ENCODE measurements around the gene MBD5.

GRCh38 chr2:148063633-148064032 is 42.7 kb downstream of the MBD5 start:
- TF ChIP-seq BHLHE40 (IDR thresholded peaks at IDR 0.05; ENCODE audit: borderline replicate concordance) (no peak), CTBP1 (IDR thresholded peaks at IDR 0.05; ENCODE audit: borderline replicate concordance) (no peak), HDGF (IDR thresholded peaks at IDR 0.05; ENCODE audit: borderline replicate concordance) (no peak), FOXM1 (IDR thresholded peaks at IDR 0.05; ENCODE audit: borderline replicate concordance) (no peak), ELF4 (IDR thresholded peaks at IDR 0.05) (no peak), TARDBP (IDR thresholded peaks at IDR 0.05) (no peak), ARNT (IDR thresholded peaks at IDR 0.05) (no peak), SP1 (IDR thresholded peaks at IDR 0.05) (no peak), NFRKB (IDR thresholded peaks at IDR 0.05) (no peak), SUZ12 (IDR thresholded peaks at IDR 0.05) (no peak), FOXA1 (IDR thresholded peaks at IDR 0.05) (no peak), FOXK2 (IDR thresholded peaks at IDR 0.05) (no peak), LEF1 (IDR thresholded peaks at IDR 0.05; ENCODE audit: borderline replicate concordance) (no peak), ZNF384 (IDR thresholded peaks at IDR 0.05) (no peak)
